Stimulated activated naive CD8-positive, alpha-beta T cell treated with anti-CD3 and anti-CD28 coated beads, Interleukin-15, Interleukin-2, amounts not matched to agents 100 ng/mL and 50 ng/mL, for 24 hours (primary cell): ENCODE measurements around the gene MT1H.
"Not testable (repeated sequence)": the region's sequence is repeated elsewhere in the genome, so short reads cannot be mapped to it uniquely, and the experiment has no call there.

Source experiments
- H3K27ac Mint-ChIP-seq: one replicate; pipeline ENCODE4 v1.8.0; 2021; ENCODE audit warnings: mild to moderate bottlenecking, mixed read lengths
- H3K27me3 Mint-ChIP-seq: one replicate; pipeline ENCODE4 v1.8.0; 2021; ENCODE audit warnings: mixed read lengths
- H3K36me3 Mint-ChIP-seq: one replicate; pipeline ENCODE4 v1.8.0; 2021; ENCODE audit warnings: low read depth, mixed read lengths
- H3K4me1 Mint-ChIP-seq: one replicate; pipeline ENCODE4 v1.8.0; 2021; ENCODE audit warnings: low read depth, mixed read lengths
- H3K4me3 Mint-ChIP-seq: one replicate; pipeline ENCODE4 v1.8.0; 2021; ENCODE audit warnings: mild to moderate bottlenecking, mixed read lengths
- H3K9me3 Mint-ChIP-seq: one replicate; pipeline ENCODE4 v1.8.0; 2021; ENCODE audit warnings: mixed read lengths

Gene MT1H

GRCh38 chr16:56667581-56668571 is 1.7 kb upstream of the MT1H start, which contains the start of gene MT1G:
TSS of gene MT1G (minus strand) at chr16:56668065. CDS start at chr16:56667993, 72 bp downstream.
- H3K36me3 Mint-ChIP-seq, result no peaks in the 10 kb centered on the region
- H3K27ac Mint-ChIP-seq, result no peak within 1 kb of the TSS
- peaks cover 70% of the 10 kb centered on the region for H3K27me3 Mint-ChIP-seq
- peaks cover 21% of the 10 kb centered on the region for H3K4me1 Mint-ChIP-seq
- H3K4me3 Mint-ChIP-seq, result peak within 1 kb of the TSS; percentile 51
- H3K9me3 Mint-ChIP-seq, result no peaks in the 10 kb centered on the region

GRCh38 chr16:56669840-56670619 is 416 bp downstream of the MT1H start:
- Mint-ChIP-seq H3K27me3 (peaks cover 73% of the 10 kb centered on the region), H3K27ac (no peak overlapping the region), H3K9me3 (no peaks in the 10 kb centered on the region), H3K4me3 (no peak overlapping the region), H3K4me1 (peaks cover 15% of the 10 kb centered on the region), H3K36me3 (no peaks in the 10 kb centered on the region)

DNA sequence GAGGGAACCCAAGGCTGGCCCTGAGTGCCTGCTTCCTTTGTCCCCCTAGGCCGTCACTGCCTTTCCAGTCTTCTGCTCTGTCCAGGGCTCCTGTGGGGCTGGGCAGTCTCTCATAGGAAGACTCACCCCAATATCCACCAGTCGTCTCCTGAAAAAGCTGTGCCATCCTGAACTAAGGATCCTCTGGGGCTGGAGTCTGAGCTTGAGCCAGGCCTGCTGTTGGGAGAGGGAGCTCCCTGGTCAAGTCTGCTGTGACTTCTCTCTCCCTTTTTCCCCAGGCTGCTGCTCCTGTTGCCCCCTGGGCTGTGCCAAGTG is 963 bp downstream of the MT1H start:
- Mint-ChIP-seq H3K27ac (no peak overlapping the region), H3K27me3 (peaks cover 75% of the 10 kb centered on the region), H3K36me3 (no peaks in the 10 kb centered on the region), H3K9me3 (no peaks in the 10 kb centered on the region), H3K4me1 (peaks cover 20% of the 10 kb centered on the region), H3K4me3 (no peak overlapping the region)

DNA sequence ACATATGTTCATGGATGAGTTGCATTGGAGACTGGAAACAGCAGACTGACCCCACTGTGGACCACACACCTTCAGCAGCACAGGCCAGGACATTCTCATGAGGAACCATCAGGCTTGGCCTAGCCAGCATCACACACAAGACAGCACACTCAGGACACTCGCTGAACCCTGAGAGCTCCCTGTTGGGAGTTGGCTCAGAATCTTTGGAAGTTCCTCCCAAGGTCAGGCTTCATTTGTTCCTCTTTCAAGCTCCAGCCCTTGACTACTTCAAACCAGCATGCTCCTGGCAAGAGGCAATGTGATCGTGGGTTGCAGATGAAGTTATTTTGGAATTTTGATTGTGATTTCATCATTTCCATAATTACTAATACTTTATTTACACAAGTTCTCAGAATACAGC is 2.1 kb downstream of the MT1H start:
- H3K4me1 Mint-ChIP-seq, result peaks cover 29% of the 10 kb centered on the region

DNA sequence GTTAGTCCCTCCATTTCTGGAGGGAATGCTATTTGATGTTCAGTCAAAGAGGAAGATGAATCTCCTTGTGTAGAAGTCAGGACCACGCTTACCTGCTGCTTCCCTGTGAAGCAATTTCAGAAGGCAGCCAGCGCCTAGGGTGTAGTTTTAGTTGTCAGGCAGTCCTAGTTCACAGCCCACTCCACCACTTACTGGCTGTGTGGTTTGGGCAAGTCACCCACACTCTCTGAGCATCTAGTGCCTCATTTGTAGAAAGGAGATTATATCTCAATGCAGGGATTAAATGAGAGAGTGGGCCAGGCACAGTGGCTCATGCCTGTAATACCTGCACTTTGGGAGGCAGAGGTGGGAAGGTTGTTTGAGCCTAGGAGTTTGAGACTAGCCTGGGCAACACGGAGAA is 2.6 kb downstream of the MT1H start:
- H3K27ac Mint-ChIP-seq, H3K36me3 Mint-ChIP-seq, H3K9me3 Mint-ChIP-seq, H3K4me3 Mint-ChIP-seq: not testable (repeated sequence)
- H3K27me3 Mint-ChIP-seq, result peaks cover 61% of the 10 kb centered on the region
- peaks cover 29% of the 10 kb centered on the region for H3K4me1 Mint-ChIP-seq

More for the DNA sequence above, 2.1 kb downstream of the MT1H start:
- H3K27ac Mint-ChIP-seq, H3K9me3 Mint-ChIP-seq, H3K36me3 Mint-ChIP-seq, H3K4me3 Mint-ChIP-seq: not testable (repeated sequence)
- H3K27me3 Mint-ChIP-seq, result peaks cover 65% of the 10 kb centered on the region

DNA sequence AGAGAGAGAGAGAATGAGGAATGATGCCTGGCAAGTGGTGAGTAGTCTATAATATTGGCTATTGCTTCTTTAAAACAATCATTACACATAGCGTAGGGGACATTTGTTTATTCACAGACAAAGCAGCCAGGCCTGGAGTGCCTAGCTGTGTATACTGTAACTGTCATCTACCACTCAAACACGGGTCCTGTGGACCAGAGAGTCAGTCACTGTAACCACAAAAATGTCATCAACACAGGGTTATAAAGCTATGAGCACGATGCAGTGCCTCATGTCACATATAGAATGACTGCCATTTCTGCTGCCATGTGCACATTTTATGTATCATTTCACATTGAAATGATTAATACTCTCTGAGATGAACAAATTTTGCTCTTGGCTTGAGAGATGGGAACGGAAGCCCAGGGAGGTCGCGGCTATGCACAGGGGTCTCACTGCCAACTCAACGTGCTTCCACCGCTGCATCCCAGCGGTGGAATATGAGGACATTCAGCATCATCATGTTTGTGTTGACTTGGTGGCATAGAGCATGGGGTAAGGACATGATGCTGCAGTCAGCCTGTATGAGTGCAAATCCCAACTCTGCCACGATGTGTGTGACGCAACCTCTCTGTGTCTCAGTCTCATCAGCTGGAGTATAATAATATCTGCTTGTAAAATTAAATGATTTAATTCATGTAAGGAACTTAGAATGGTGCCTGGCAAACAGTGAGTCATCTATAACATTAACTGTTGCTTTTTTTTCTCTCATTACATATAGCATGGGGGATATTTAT is 3.3 kb downstream of the MT1H start:
- H3K27me3 Mint-ChIP-seq, result peaks cover 54% of the 10 kb centered on the region
- H3K4me3 Mint-ChIP-seq, result no peak overlapping the region
- no peak overlapping the region for H3K27ac Mint-ChIP-seq
- no peaks in the 10 kb centered on the region for H3K9me3 Mint-ChIP-seq
- no peaks in the 10 kb centered on the region for H3K36me3 Mint-ChIP-seq
- H3K4me1 Mint-ChIP-seq, result peaks cover 22% of the 10 kb centered on the region

DNA sequence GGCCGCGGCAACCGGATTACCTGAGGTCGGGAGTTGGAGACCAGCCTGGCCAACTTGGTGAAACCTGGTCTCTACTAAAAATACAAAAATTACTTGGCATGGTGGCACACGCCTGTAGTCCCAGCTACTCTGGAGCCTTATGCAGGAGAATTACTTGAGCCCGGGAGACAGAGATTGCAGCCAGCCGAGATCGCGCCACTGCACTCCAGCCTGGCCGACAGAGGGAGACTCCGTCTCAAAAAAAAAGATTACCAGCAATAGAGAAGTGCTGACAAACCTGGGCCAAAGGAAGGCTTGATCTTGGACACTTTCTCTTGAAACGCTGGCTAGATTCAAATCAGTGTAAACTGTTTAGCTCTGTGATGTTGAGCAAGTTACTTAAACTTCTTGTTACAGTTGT is 4.3 kb downstream of the MT1H start:
- H3K27me3 Mint-ChIP-seq, result peaks cover 45% of the 10 kb centered on the region
- H3K27ac Mint-ChIP-seq, result no peak overlapping the region
- no peaks in the 10 kb centered on the region for H3K36me3 Mint-ChIP-seq
- no peak overlapping the region for H3K4me3 Mint-ChIP-seq
- peaks cover 18% of the 10 kb centered on the region for H3K4me1 Mint-ChIP-seq
- no peaks in the 10 kb centered on the region for H3K9me3 Mint-ChIP-seq

GRCh38 chr16:56674570-56674969 is 5.0 kb downstream of the MT1H start:
- Mint-ChIP-seq H3K4me1 (peaks cover 18% of the 10 kb centered on the region), H3K27me3 (peaks cover 40% of the 10 kb centered on the region)
- not testable (repeated sequence) for H3K36me3 Mint-ChIP-seq, H3K27ac Mint-ChIP-seq, H3K4me3 Mint-ChIP-seq, H3K9me3 Mint-ChIP-seq

DNA sequence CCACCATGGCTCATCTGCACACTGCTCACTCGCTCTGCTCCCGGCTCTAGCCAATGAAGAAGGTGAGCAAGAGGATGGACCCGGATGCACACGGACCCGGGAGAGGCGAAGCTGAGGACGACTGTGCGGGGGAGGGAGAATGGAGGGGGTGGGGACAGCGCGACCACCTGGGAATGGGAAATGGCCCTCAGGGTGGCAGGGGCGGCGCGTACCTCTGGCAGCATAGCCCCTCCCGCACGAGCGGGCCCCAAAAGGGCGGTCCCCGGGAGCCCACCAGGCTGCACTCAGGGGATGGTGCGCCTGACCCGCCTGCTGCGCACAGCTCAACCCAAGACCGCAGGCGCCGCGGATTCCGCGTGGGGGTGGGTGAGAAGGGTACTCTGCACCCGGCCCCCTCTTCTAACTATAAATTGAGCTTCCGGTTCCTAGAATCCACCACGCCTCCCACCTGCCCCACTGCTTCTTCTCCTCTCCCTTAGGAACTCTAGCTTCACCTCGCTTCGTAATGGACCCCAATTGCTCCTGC is 6.1 kb downstream of the MT1H start:
- H3K36me3 Mint-ChIP-seq, result no peaks in the 10 kb centered on the region
- H3K27me3 Mint-ChIP-seq, result peaks cover 31% of the 10 kb centered on the region
- peaks cover 15% of the 10 kb centered on the region for H3K4me1 Mint-ChIP-seq
- H3K4me3 Mint-ChIP-seq, result peak overlapping the region; percentile 64
- peak overlapping the region; percentile 4 for H3K27ac Mint-ChIP-seq
- H3K9me3 Mint-ChIP-seq, result no peaks in the 10 kb centered on the region

DNA sequence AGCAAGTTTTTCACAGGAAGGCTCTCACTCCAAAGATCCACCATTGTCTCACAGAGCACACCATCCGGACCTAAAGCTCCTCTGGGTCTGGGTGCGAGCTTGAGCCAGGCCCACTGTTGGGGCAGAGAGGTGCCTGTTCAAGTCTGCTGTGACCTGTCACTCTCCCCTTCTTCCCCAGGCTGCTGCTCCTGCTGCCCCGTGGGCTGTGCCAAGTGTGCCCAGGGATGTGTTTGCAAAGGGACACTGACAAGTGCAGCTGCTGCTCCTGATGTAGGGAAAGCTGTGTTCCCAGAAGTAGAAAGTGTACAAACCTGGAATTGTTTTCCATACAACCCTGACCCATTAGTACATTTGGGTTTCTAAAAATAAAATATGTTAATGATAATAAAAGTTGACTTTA is 7.9 kb downstream of the MT1H start:
- Mint-ChIP-seq H3K4me3 (no peak overlapping the region), H3K9me3 (no peaks in the 10 kb centered on the region), H3K27me3 (peaks cover 22% of the 10 kb centered on the region), H3K27ac (no peak overlapping the region), H3K4me1 (peaks cover 23% of the 10 kb centered on the region), H3K36me3 (no peaks in the 10 kb centered on the region)

DNA sequence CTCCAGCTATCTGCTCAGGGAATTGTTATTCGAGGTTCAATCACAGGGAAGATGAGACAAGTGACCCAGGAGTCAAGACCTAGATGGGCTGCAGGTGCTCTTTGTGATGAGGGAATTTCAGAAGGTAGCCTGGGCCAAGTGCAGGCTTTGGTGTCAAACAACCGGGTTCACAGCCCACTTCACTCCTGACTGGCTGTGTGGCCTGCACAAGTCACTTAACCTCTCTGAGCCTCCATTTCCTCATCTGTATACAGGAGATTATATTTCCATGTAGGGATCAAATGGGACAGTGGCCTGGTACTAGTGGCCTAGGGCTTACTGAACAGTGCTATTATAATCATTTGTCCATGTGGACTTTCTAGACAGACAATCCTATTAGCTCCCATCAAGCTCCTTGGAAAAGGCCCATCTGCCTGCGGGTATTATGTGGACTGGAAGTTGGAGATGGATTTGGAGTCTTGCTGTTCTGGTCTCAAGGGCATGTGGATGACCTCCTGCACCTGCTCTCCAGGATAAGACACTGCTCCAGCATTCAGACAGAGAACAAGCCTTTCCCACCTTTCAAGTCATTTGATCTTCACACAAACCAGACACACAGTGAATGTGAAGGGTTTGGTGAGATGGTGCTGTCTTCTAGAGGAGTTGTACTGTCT is 9.6 kb downstream of the MT1H start:
- Mint-ChIP-seq H3K36me3 (no peaks in the 10 kb centered on the region), H3K4me1 (peaks cover 35% of the 10 kb centered on the region), H3K4me3 (no peak overlapping the region), H3K27me3 (peaks cover 12% of the 10 kb centered on the region), H3K9me3 (no peaks in the 10 kb centered on the region), H3K27ac (no peak overlapping the region)

- Mint-ChIP-seq H3K4me1 (peaks cover 35% of the 10 kb centered on the region), H3K4me3 (no peak overlapping the region), H3K9me3 (no peaks in the 10 kb centered on the region), H3K27ac (no peak overlapping the region), H3K36me3 (no peaks in the 10 kb centered on the region), H3K27me3 (peaks cover 8% of the 10 kb centered on the region)
Observed at GRCh38 chr16:56679818-56680217, 10.2 kb downstream of the MT1H start.

DNA sequence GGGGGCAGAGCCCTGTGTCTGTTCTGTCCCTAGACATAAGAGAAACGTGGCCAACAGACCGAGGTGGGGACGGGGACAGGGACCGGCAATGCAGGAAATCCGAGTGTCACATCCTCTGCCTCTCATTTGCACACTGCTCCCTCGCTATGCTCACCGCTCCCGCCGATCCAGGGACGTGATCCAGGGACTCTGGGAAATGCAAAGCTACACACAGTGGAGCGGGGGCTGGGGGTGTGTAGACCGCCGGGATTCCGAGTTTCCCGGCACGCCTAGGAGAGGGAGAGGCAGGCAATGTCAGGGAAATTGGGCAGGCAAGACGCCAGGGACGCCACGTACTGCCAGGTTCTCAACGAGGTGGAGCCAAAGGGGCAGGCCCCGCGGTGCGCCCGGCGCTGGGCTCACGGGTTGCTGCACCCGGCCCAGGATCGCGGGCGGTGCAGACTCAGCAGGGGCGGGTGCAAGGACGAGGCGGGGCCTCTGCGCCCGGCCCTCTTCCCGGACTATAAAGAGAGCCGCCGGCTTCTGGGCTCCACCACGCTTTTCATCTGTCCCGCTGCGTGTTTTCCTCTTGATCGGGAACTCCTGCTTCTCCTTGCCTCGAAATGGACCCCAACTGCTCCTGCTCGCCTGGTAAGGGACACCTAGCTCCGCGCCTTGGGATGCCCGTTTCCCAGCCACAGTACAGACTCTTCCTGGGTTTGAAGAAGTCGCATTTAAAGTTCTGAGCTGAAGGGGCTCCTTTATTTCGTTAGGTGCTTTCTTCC is 12.5 kb downstream of the MT1H start, which contains the start of gene MT1X:
Gene MT1X, plus strand, starts transcription at position 532 of the 764 bp plus-strand sequence. Its CDS starts 71 bp downstream, at position 603.
- Mint-ChIP-seq H3K27me3 (no peaks in the 10 kb centered on the region), H3K27ac (peak within 1 kb of the TSS; percentile 82), H3K4me3 (peak within 1 kb of the TSS; percentile 90), H3K36me3 (peaks cover 4% of the 10 kb centered on the region), H3K9me3 (no peaks in the 10 kb centered on the region), H3K4me1 (peaks cover 20% of the 10 kb centered on the region)
